Colon (tissue), 2 donors: ENCODE results near the gene MYF5.
"Not testable (repeated sequence)": the region's sequence is repeated elsewhere in the genome, so short reads cannot be mapped to it uniquely, and the experiment has no call there.

Experiments
- FAIRE-seq: peaks from 2 replicates; lab custom pipeline; 2012; peaks lifted over from hg19 to GRCh38; lab: Jason Lieb, UNC
- donor health status: control.
- donor health status: control.

The MYF5 gene

DNA sequence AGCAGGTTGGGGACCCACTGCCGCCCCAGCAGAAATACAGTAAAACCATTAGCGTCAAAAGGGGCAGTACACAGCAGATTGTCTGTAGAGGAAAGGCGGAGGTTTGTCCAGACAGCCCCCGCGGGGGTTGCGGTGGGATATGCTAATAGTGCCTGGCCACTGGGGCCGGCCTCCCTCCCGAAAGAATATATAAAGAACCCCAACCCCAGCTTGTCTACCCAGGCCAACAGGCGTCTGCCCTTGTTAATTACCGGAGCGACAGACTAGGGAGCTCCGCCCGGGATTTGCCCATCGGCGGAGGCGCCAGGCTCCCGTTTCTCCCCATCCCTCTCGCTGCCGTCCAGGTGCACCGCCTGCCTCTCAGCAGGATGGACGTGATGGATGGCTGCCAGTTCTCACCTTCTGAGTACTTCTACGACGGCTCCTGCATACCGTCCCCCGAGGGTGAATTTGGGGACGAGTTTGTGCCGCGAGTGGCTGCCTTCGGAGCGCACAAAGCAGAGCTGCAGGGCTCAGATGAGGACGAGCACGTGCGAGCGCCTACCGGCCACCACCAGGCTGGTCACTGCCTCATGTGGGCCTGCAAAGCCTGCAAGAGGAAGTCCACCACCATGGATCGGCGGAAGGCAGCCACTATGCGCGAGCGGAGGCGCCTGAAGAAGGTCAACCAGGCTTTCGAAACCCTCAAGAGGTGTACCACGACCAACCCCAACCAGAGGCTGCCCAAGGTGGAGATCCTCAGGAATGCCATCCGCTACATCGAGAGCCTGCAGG, at the start of gene MYF5:
Gene MYF5, plus strand, starts transcription at position 217 of the 774 bp plus-strand sequence. Its CDS starts 152 bp downstream, at position 369.
- FAIRE-seq = no peak

GRCh38 chr12:80670214-80670613, 46.5 kb upstream of the MYF5 start:
- FAIRE-seq = no peak

GRCh38 chr12:80676042-80676636, 40.6 kb upstream of the MYF5 start:
- not testable (repeated sequence) for FAIRE-seq

- no peak for FAIRE-seq
Measured at GRCh38 chr12:80676856-80677255, 39.9 kb upstream of the MYF5 start.

DNA sequence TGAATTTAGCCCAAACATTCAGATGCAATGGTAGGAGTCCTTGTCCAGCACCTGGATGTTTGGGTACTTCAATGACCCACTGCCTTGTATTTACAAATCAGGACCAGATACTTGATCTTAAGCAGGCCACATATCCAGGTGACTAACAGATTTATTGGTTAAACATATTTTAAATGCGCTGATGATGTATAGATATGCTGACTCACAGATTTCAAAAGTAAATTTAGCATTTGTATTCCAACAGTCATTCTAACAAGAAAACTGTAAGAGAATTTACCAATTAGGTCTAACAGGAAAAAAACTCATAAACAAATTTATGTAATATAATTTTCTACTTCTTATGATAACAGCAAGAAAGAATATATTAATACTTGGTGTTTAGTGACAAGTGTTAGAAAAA, 38.7 kb upstream of the MYF5 start:
- FAIRE-seq = no peak

DNA sequence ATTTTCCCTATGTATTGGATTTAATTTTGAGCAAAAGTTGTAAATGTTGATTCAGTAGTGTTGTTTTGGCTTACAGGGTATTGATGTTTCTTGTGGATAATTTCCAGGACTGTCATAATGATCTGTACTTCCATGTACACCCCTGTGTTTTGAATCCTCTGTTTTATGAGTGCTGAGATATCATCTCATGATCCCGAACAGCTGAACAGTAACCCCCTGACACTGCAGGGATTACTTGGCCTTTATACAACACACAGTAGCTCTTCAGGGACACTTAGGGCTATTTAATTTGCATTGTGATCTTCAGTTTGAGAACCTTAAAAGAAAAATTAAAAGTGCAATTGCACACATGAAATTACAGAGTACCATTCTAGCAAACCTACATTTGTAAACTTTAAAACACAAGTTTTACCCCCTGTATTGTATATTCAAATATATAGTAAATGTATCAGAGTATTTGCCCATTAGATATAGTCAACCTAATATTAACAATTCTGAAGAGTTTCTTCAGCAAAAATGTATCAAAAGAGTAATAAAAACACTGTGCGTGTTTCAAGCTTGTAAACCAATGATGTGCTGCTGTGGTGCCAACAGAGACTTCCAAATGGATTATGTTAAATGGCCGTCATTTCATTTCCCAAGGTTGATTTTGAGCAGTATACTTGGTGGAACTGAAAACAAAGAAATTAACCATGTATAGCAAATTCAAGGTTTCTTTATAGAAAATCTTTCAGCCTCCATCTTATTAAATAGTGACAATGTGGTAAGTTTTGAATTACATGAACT, 37.2 kb upstream of the MYF5 start:
- no peak for FAIRE-seq

DNA sequence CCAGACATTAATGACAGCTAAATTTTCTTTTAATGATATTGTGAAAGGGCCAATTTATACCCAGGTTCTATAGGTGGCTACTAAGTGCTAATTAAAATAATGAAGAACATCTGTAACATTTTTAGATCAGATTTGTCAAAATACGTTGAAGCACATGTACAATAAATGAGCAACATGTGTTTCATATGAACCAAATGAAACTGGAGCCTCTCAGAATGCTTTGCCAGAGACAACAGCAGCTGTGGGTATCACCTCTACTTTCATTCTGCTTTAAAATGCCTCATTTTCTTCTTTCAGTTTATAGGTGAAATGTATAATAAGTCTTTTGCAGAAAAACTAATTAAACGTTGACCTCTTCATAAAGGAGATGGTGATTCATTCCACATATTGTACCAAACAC, 35.4 kb upstream of the MYF5 start:
- no peak for FAIRE-seq

DNA sequence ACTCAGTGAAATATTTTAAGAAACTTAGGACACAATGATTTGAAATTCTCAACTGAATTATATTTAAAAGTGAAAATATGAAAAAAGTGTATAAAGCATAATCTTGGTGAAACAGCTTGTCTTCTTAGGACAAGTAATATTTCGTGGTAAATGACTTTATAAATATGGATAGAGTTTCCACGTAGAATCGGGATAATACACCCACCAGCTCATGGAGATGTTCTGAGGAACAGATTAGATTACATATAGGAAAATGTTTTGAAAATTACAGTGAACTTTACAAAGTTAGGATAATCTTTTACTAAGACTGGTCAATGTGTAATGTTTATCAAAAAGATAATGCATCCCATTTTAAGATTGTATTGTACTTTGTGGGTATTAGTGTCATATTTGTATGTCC, 34.9 kb upstream of the MYF5 start:
- FAIRE-seq = no peak

DNA sequence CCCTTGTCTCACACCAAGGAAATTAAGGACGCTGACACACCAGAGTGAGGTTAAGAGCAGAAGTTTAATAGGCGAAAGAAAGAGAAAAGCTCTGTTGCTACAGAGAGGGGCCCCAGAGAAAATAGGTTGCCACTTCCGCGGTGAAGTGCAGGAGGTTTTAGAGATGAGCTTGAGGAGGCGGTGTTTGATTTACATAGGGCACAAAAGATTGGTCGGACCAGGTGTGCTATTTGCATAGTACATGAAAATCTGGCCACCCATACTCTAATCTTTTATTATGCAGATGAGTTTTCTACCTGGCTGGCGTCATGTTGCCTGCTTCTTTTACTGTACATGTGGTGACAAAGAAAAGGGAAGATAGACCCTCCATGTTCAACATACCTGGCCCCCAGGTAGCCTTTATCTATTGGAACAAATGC, 32.6 kb upstream of the MYF5 start:
- FAIRE-seq = no peak

- FAIRE-seq = no peak
Measured at GRCh38 chr12:80690090-80690489, 26.6 kb upstream of the MYF5 start.

DNA sequence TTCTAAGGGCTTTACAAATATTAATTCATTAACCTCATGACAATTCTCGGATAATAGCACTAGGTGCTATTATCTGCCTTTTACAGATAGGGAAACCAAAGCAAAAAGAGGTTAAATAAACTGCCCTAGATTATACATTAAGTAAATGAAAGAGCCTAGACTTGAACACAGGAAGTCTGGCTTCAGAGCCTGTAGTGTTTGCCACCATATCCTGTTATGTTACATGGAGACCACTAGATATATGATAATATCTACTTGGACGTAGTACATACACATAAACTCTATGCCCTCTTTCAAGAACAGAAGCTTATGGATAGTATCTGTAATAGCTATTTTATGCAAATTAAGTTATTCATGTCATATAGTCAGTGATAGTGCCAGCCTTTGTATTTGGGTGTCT, 26.2 kb upstream of the MYF5 start:
- no peak for FAIRE-seq

DNA sequence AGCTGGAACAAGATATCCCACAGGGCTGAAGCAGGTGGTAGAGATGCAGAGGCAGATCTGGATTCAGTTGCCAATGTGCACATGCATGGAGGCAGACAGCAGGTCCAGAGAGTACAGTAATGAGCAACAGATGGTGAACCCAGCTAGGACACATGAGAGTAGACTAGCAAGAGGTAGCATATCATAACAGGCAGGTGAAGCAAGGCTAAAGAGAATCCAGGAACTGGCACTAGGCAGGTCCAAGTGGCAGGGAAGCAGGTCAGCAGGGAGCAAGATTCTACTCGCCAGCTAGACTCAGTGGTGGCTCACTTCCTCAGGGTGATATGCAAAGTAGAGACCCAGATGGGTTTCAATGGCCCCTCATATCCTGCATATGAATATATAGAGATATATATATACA, 24.6 kb upstream of the MYF5 start:
- FAIRE-seq = no peak

GRCh38 chr12:80697270-80697887, 19.3 kb upstream of the MYF5 start:
- FAIRE-seq = no peak

DNA sequence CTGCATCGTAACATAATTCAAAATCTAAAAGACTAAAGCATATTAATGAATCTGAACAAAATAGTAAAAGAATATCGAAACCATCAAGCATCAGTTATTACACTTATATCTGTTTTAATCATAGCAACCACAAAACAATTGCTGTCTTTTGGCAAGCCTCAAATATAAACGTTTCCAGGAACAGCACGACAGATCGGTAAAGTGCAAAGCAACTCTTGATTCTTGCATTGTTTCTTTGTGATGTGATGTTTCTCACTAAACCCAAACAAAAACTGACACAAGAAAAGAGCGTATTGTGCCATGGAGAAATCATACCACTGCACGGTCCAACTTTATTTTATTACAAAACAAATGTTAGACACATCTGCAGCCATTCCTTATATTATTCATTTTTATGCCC, 18.5 kb upstream of the MYF5 start:
- no peak for FAIRE-seq

- no peak for FAIRE-seq
Measured at GRCh38 chr12:80698847-80699542, 17.7 kb upstream of the MYF5 start.

GRCh38 chr12:80700327-80700726, 16.4 kb upstream of the MYF5 start:
- no peak for FAIRE-seq

DNA sequence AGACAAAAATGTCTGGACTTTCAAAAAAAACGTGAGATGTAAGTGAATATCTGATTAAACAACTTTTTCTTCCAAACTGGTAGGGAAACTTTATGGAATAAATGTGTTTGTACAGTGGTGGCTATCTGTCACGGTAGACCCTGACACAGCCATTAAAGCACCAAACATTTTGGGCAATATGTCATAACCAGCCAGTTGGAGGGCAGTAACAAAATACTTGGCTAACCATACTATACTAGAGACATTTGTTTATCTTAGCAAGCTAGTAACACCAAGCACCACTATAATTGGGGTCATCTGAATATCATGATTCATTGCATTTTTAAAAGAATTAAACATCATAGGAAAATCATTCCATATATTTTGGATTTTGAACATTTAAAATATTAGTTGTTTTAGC, 15.3 kb upstream of the MYF5 start:
- no peak for FAIRE-seq

- no peak for FAIRE-seq
Measured at GRCh38 chr12:80702889-80703805, 13.6 kb upstream of the MYF5 start.

GRCh38 chr12:80704420-80704819, 12.3 kb upstream of the MYF5 start:
- FAIRE-seq = no peak

GRCh38 chr12:80707126-80707829, 9.4 kb upstream of the MYF5 start, which contains the start of gene MYF6:
Gene MYF6, plus strand, starts transcription at chr12:80707634. Its CDS starts 86 bp downstream, at chr12:80707720.
- no peak for FAIRE-seq
